Measurements from ENCODE around the gene KRT77.

GRCh38 chr12:52645120-52645761 is 58.1 kb downstream of the KRT77 start:
- no peak for TF ChIP-seq CTCF (IDR thresholded peaks at IDR 0.05)
- TF ChIP-seq POLR2A (IDR thresholded peaks at IDR 0.05): no peak
- no peak for TF ChIP-seq POLR2AphosphoS5 (IDR thresholded peaks at IDR 0.05; ENCODE audit: insufficient read depth in 1 of 2, low read depth in 1 of 2)

All from vagina (tissue), 2 donors.